Endothelial cell of umbilical vein (primary cell): Measurements from ENCODE around the gene SPPL3. TPM values are rescaled to one million over a fixed set of nuclear protein-coding genes. Genes with fewer than 3 reads are reported as not detected.

Experiments used
- BruUV-seq: library from RNA; stranded (reverse); fragments of 400-500 nt; replicated peaks from 2 replicates; lab custom pipeline; 2021; lab: Mats Ljungman, UMichigan
- CTCF ChIA-PET: fragments of 300-600, 350-600 bp; sonication (Branson Sonifier 250); formaldehyde crosslinking; loops from one replicate; lab custom pipeline; 2021; ENCODE audit warnings: antibody characterized with exemption, inconsistent platforms; lab: Charles Lee
- POLR2A ChIA-PET: fragments of 300-600, 350-600 bp; sonication (Branson Sonifier 250); formaldehyde crosslinking; loops from one replicate; lab custom pipeline; 2021; ENCODE audit warnings: antibody characterized with exemption, inconsistent platforms; lab: Charles Lee
- DNase-seq: peaks from one replicate; pipeline ENCODE4 v3.0.0-alpha.2; 2011; ENCODE audit warnings: low read depth, low spot score
- FAIRE-seq: peaks from 2 replicates; lab custom pipeline; 2011; peaks lifted over from hg19 to GRCh38; lab: Jason Lieb, UNC
- H2AFZ ChIP-seq: 2 replicates; pipeline ENCODE4 v1.6.0; 2012; ENCODE audit warnings: low read depth, low read length, control low read depth, inconsistent platforms
- H3K27ac ChIP-seq: 2 replicates; pipeline ENCODE4 v1.5.1; 2011; ENCODE audit warnings: low read depth, mild to moderate bottlenecking, control low read depth, low read length, moderate library complexity; ENCODE audit not compliant: insufficient read depth
- H3K27me3 ChIP-seq, 2 experiments: 2 replicates each; pipeline versions ENCODE4 v1.6.0 to v1.6.1; 2011; ENCODE audit warnings: low read length in 2 of 2, mixed read lengths in 1 of 2; ENCODE audit not compliant: control insufficient read depth in 2 of 2, insufficient read depth in 2 of 2
- H3K36me3 ChIP-seq, 2 experiments: 2 replicates in 1 of 2; 3 replicates in 1 of 2; pipeline ENCODE4 v1.5.1; 2011; ENCODE audit warnings: low read length in 2 of 2, mild to moderate bottlenecking in 1 of 2, moderate library complexity in 1 of 2; ENCODE audit not compliant: control insufficient read depth in 2 of 2, insufficient read depth in 2 of 2; ENCODE audit errors: extremely low read depth in 1 of 2
- H3K4me1 ChIP-seq: 3 replicates; pipeline ENCODE4 v1.5.1; 2011; ENCODE audit warnings: mild to moderate bottlenecking, low read length; ENCODE audit not compliant: control insufficient read depth, insufficient read depth; ENCODE audit errors: extremely low read depth
- H3K4me2 ChIP-seq: 2 replicates; pipeline ENCODE4 v1.6.1; 2011; ENCODE audit warnings: low read length, control low read depth, mixed read lengths; ENCODE audit not compliant: insufficient read depth
- H3K4me3 ChIP-seq, 3 experiments: fragments of 200-600 bp in 1 of 3; sonication (generic), shearing (Covaris generic) in 1 of 3; replicated peaks in 1 of 3; 2 replicates each; pipeline ENCODE4 v1.5.1; 2011 to 2016; ENCODE audit warnings: control low read depth in 3 of 3, low read length in 3 of 3, mild to moderate bottlenecking in 2 of 3, inconsistent platforms in 1 of 3, low read depth in 1 of 3, moderate library complexity in 1 of 3; ENCODE audit not compliant: insufficient read depth in 1 of 3
- H3K79me2 ChIP-seq: 2 replicates; pipeline ENCODE4 v1.6.0; 2012; ENCODE audit warnings: low read length, inconsistent platforms; ENCODE audit not compliant: control insufficient read depth, insufficient read depth
- H3K9ac ChIP-seq: replicated peaks from 2 replicates; pipeline ENCODE3; 2011; ENCODE audit warnings: low read length, control low read depth; ENCODE audit not compliant: insufficient read depth; ENCODE audit errors: extremely low read depth
- H3K9me1 ChIP-seq: replicated peaks from 3 replicates; pipeline ENCODE4 v1.6.0; 2011; ENCODE audit warnings: mild to moderate bottlenecking, low read length; ENCODE audit not compliant: control insufficient read depth, insufficient read depth; ENCODE audit errors: extremely low read depth
- H3K9me3 ChIP-seq: replicated peaks from 2 replicates; pipeline ENCODE4 v1.5.1; 2012; ENCODE audit warnings: low read length, inconsistent platforms; ENCODE audit not compliant: control insufficient read depth, insufficient read depth
- H4K20me1 ChIP-seq: replicated peaks from 2 replicates; pipeline ENCODE3; 2011; ENCODE audit warnings: mild to moderate bottlenecking, low read length; ENCODE audit not compliant: control insufficient read depth, insufficient read depth; ENCODE audit errors: extremely low read depth
- CTCF ChIP-seq, 2 donors: IDR thresholded peaks; 1 replicate in 1 of 2; 2 replicates in 1 of 2; pipeline ENCODE4 v1.5.1; 2011; ENCODE audit warnings: low read length in 2 of 2, mild to moderate bottlenecking in 2 of 2, moderate library complexity in 2 of 2, control low read depth in 1 of 2, inconsistent platforms in 1 of 2, low read depth in 1 of 2; ENCODE audit not compliant: insufficient read depth in 1 of 2; ENCODE audit errors: extremely low read depth in 1 of 2
- EZH2 ChIP-seq: IDR thresholded peaks from 2 replicates; pipeline ENCODE4 v1.6.1; 2012; ENCODE audit warnings: borderline replicate concordance, low read depth, mild to moderate bottlenecking, moderate library complexity, low read length, inconsistent platforms; ENCODE audit not compliant: severe bottlenecking
- FOS ChIP-seq: IDR thresholded peaks from 2 replicates; pipeline ENCODE4 v1.6.1; 2011; ENCODE audit warnings: mild to moderate bottlenecking, low read length, moderate library complexity, borderline replicate concordance; ENCODE audit not compliant: insufficient read depth
- GATA2 ChIP-seq: IDR thresholded peaks from 2 replicates; pipeline ENCODE4 v1.7.0; 2011; ENCODE audit warnings: low read depth, mild to moderate bottlenecking, moderate library complexity, mixed read lengths, low read length; ENCODE audit not compliant: insufficient read length, insufficient read depth
- JUN ChIP-seq: IDR thresholded peaks from 2 replicates; pipeline ENCODE4 v1.6.1; 2011; ENCODE audit warnings: borderline replicate concordance, low read depth; ENCODE audit not compliant: insufficient read length, insufficient read depth
- MYC ChIP-seq: IDR thresholded peaks from one replicate; pipeline ENCODE4 v1.6.1; 2011; ENCODE audit warnings: mild to moderate bottlenecking, low read depth, low read length
- POLR2A ChIP-seq: IDR thresholded peaks from 2 replicates; pipeline ENCODE4 v1.6.1; 2012; ENCODE audit warnings: low read depth, mild to moderate bottlenecking, control low read depth, low read length
- POLR2AphosphoS5 ChIP-seq: IDR thresholded peaks from 2 replicates; pipeline ENCODE4 v1.6.1; 2012; ENCODE audit warnings: low read depth, mild to moderate bottlenecking, control low read depth, low read length, moderate library complexity; ENCODE audit not compliant: insufficient read depth
- dilution Hi-C: fragments of 300-500 bp; cut with MboI; formaldehyde crosslinking; loops from one replicate; pipeline ENCODE4 v1.15.0; 2019; ENCODE audit warnings: low sequenced_read_pairs; ENCODE audit not compliant: extremely low pct_ligation_motif_present
- intact Hi-C: fragments of 100-400 bp; cut with micrococcal nuclease; formaldehyde crosslinking; loops from one replicate; pipeline ENCODE4 v1.10.0; 2022
- polyA plus RNA-seq, 4 experiments: library from polyadenylated mRNA; depleted of rRNA in 3 of 4; stranded (reverse) in 3 of 4; unstranded in 1 of 4; fragments of >200 nt; gene quantifications; 2 replicates each; pipeline versions ENCODE4 v1.2.1 to v1.2.3, GENCODE V29; 2011 to 2012; ENCODE audit warnings: missing spikeins in 1 of 4
- total RNA-seq: library from RNA; stranded (reverse); gene quantifications from 2 replicates; pipeline ENCODE4 v1.2.3, GENCODE V29; 2021
- TF ChIP-seq, protein P1 (sequence below): IDR thresholded peaks from 2 replicates; pipeline ENCODE4 v1.6.1; 2011; ENCODE audit not compliant: insufficient read depth, insufficient read length

Gene SPPL3
- total and polyA plus RNA-seq, 2 donors (not counting 3 experiments of a cell fraction or from before 2014, with no cell fraction given) = 30.6 to 53.0 TPM

- Histone ChIP-seq H3K36me3 (no peaks in the 10 kb centered on the region), H3K27me3 (no peaks in the 10 kb centered on the region), H3K27ac (no peak overlapping the region), H3K9me3 (no peaks in the 10 kb centered on the region), H4K20me1 (peaks cover 13% of the 10 kb centered on the region), H2AFZ (no peak overlapping the region), H3K4me2 (no peak overlapping the region), H3K9me1 (no peaks in the 10 kb centered on the region), H3K79me2 (peaks cover 12% of the 10 kb centered on the region), H3K4me3 (no peak overlapping the region), H3K9ac (no peak overlapping the region), H3K4me1 (peaks cover 2% of the 10 kb centered on the region)
- BruUV-seq = no TSS peak
- DNase-seq = no peak
- intact Hi-C loops = no loop called here
- dilution Hi-C loops = no loop called here
- no peak for FAIRE-seq
- TF ChIP-seq EZH2 = no peak
- no peak for TF ChIP-seq JUN
- TF ChIP-seq, protein P1, sequence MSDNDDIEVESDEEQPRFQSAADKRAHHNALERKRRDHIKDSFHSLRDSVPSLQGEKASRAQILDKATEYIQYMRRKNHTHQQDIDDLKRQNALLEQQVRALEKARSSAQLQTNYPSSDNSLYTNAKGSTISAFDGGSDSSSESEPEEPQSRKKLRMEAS = no peak
- no peak for TF ChIP-seq FOS
- no peak for TF ChIP-seq GATA2
- no peak for TF ChIP-seq CTCF (IDR thresholded peaks at IDR 0.05; ENCODE audit: extremely low read depth in 1 of 2, insufficient read depth in 1 of 2, low read depth in 1 of 2, low read length in 2 of 2)
- no peak for TF ChIP-seq POLR2A
- no peak for TF ChIP-seq POLR2AphosphoS5
- TF ChIP-seq MYC = no peak
- CTCF ChIA-PET = interaction anchor here (1.5 kb wide), 2 partner anchors 23 to 110 kb away, joined by 3 to 4 read pairs; no protein-coding TSS in a partner anchor
- POLR2A ChIA-PET = no interaction called here
Observed at GRCh38 chr12:120833849-120834248, 70.3 kb downstream of the SPPL3 start.
